ENCODE measurements around the gene DENND10.

The DENND10 gene

GRCh38 chr10:119112056-119112455 lies 8.1 kb downstream of the DENND10 start:
- no peak overlapping the region for H3K27ac ChIP-seq
- ChIA-PET POLR2A (ENCODE audit: low non-redundant PET) (no interaction called here), CTCF (interaction anchor here (0.7 kb wide), 1 partner anchor 728 kb away, joined by 4 read pairs; no protein-coding TSS in a partner anchor)
- no peak for TF ChIP-seq CTCF (conservative IDR thresholded peaks at IDR 0.05; ENCODE audit: low read depth)
- DNase-seq (ENCODE audit: low spot score), result no peak

GRCh38 chr10:119113751-119114732 lies 10.1 kb downstream of the DENND10 start:
- ChIA-PET POLR2A (ENCODE audit: low non-redundant PET) (interaction anchor here (0.6 kb wide), 1 partner anchor 16 kb away, joined by 4 read pairs; no protein-coding TSS in a partner anchor), CTCF (no interaction called here)
- no peak for TF ChIP-seq CTCF (conservative IDR thresholded peaks at IDR 0.05; ENCODE audit: low read depth)
- H3K27ac ChIP-seq, result peak overlapping the region; percentile 56
- DNase-seq (ENCODE audit: low spot score), result peak; percentile 44

GRCh38 chr10:119115926-119116325 lies 12.0 kb downstream of the DENND10 start:
- no peak overlapping the region for H3K27ac ChIP-seq
- ChIA-PET POLR2A (ENCODE audit: low non-redundant PET) (no interaction called here), CTCF (interaction anchor here (0.6 kb wide), 2 partner anchors 68 to 86 kb away, joined by 4 read pairs; no protein-coding TSS in a partner anchor)
- no peak for DNase-seq (ENCODE audit: low spot score)
- no peak for TF ChIP-seq CTCF (conservative IDR thresholded peaks at IDR 0.05; ENCODE audit: low read depth)

GRCh38 chr10:119116326-119116951 lies 12.5 kb downstream of the DENND10 start:
- DNase-seq (ENCODE audit: low spot score), result no peak
- no peak for TF ChIP-seq CTCF (conservative IDR thresholded peaks at IDR 0.05; ENCODE audit: low read depth)
- ChIA-PET POLR2A (ENCODE audit: low non-redundant PET) (no interaction called here), CTCF (interaction anchor here (0.6 kb wide), 2 partner anchors 67 to 86 kb away, joined by 4 read pairs; no protein-coding TSS in a partner anchor)
- no peak overlapping the region for H3K27ac ChIP-seq

- no peak overlapping the region for H3K27ac ChIP-seq
- ChIA-PET CTCF (interaction anchor here (0.6 kb wide), 1 partner anchor 379 kb away, joined by 3 read pairs; no protein-coding TSS in a partner anchor), POLR2A (ENCODE audit: low non-redundant PET) (interaction anchor here (0.6 kb wide), 2 partner anchors 13 to 37 kb away, joined by 6 to 9 read pairs; no protein-coding TSS in a partner anchor)
- DNase-seq (ENCODE audit: low spot score), result no peak
- TF ChIP-seq CTCF (conservative IDR thresholded peaks at IDR 0.05; ENCODE audit: low read depth), result no peak
Observed at GRCh38 chr10:119118231-119118630, 14.3 kb downstream of the DENND10 start.

GRCh38 chr10:119119400-119119799 lies 15.5 kb downstream of the DENND10 start:
- CTCF ChIA-PET, result interaction anchor here (0.5 to 0.7 kb wide), 2 partner anchors 422 to 1788 kb away, joined by 3 to 5 read pairs; no protein-coding TSS in a partner anchor
- no peak for DNase-seq (ENCODE audit: low spot score)
- no peak for TF ChIP-seq CTCF (conservative IDR thresholded peaks at IDR 0.05; ENCODE audit: low read depth)
- POLR2A ChIA-PET (ENCODE audit: low non-redundant PET), result no interaction called here
- no peak overlapping the region for H3K27ac ChIP-seq
